Natural killer cell treated with Interleukin-12 subunit alpha and Interleukin-12 subunit beta and Interleukin-15 and Interleukin-18, amount 100 ng/mL, for 72 hours (primary cell): ENCODE data around the gene FOXO3. TPM values are rescaled to one million over a fixed set of nuclear protein-coding genes. Genes with fewer than 3 reads are reported as not detected.
"Not testable (repeated sequence)": the region's sequence is repeated elsewhere in the genome, so short reads cannot be mapped to it uniquely, and the experiment has no call there.

Source experiments
- ATAC-seq, 2 donors: fragments of 150-1000 bp; cut with Tn5 transposase in 1 of 2; sonication (Bioruptor Pico), chemical (Tn5 transposase) in 1 of 2; 2 replicates each; pipeline ENCODE4 v1.10.0; 2021
- DNase-seq: peaks from one replicate; pipeline ENCODE4 v3.0.0; 2022; ENCODE audit warnings: low spot score
- H3K27ac Mint-ChIP-seq, 2 donors: 1 replicate in 1 of 2; 2 replicates in 1 of 2; pipeline ENCODE4 v1.8.0; 2022; ENCODE audit warnings: mixed read lengths in 2 of 2, mild to moderate bottlenecking in 1 of 2, moderate library complexity in 1 of 2
- H3K27me3 Mint-ChIP-seq, 2 donors: 1 replicate in 1 of 2; 2 replicates in 1 of 2; pipeline ENCODE4 v1.8.0; 2022; ENCODE audit warnings: mixed read lengths in 2 of 2
- H3K36me3 Mint-ChIP-seq: one replicate; pipeline ENCODE4 v1.8.0; 2022; ENCODE audit warnings: mixed read lengths
- H3K4me1 Mint-ChIP-seq, 2 donors: 1 replicate in 1 of 2; 2 replicates in 1 of 2; pipeline ENCODE4 v1.8.0; 2022; ENCODE audit warnings: low read depth in 2 of 2, mixed read lengths in 2 of 2, mild to moderate bottlenecking in 1 of 2
- H3K4me3 Mint-ChIP-seq: one replicate; pipeline ENCODE4 v1.8.0; 2022; ENCODE audit warnings: mixed read lengths
- H3K9me3 Mint-ChIP-seq: 2 replicates; pipeline ENCODE4 v1.8.0; 2022; ENCODE audit warnings: mixed read lengths
- total RNA-seq, 2 donors: library from RNA; stranded (reverse); gene quantifications; one replicate each; pipeline ENCODE4 v1.2.3, GENCODE V29; 2022

FOXO3 gene
- total RNA-seq, 2 donors from 2014 or later: 17.8 to 20.6 TPM

DNA sequence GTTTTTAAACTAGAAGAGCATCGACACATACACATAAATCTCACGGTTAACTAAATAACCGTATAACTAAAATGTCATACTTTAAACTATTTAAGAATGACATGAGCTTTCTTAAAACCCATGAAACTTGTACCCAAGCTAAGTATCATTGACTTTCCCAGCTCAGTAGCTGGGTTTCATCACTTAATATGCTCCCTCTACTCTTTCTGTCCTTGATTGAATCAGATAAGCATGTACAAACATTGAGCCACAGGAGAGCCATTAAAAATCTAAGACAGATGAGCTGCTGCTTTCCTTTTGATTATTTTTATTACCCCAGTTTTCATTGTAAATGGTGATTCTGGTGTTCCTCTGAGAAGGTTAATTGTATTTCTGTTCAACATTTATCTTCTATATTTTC is 115.8 kb downstream of the FOXO3 start:
- Mint-ChIP-seq H3K4me1 (peaks cover 31 to 46% of the 10 kb centered on the region in 2 donors), H3K4me3 (no peak overlapping the region), H3K36me3 (peaks cover 6% of the 10 kb centered on the region), H3K27ac (peak overlapping the region in 1 of 2 donors; percentile 51), H3K27me3 (no peaks in the 10 kb centered on the region), H3K9me3 (no peaks in the 10 kb centered on the region)
- no peak for DNase-seq
- no peak for ATAC-seq

DNA sequence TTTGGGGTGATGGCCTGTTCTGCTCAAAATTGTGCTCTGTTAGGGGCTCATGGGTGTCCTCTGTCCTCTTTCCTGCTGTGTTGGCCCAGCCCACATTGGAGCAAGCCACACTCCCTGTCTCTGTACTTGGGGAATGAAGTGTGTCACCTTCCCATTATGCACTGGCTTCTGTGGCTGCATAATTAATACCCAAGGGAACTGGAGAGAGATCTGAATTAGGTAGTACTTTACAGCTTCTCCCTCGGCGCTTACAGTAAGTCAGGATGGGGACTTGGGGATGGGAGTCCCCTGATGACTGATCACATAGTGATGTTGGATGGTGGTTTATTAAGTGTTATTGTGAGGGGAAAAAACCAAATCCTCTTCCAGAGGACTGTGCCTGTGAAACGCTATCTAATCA is 116.6 kb downstream of the FOXO3 start:
- Mint-ChIP-seq H3K27ac (no peak overlapping the region), H3K36me3 (peaks cover 6% of the 10 kb centered on the region), H3K27me3 (no peaks in the 10 kb centered on the region), H3K4me3 (no peak overlapping the region), H3K4me1 (peaks cover 31 to 49% of the 10 kb centered on the region in 2 donors), H3K9me3 (no peaks in the 10 kb centered on the region)
- ATAC-seq (no peak), DNase-seq (no peak)

DNA sequence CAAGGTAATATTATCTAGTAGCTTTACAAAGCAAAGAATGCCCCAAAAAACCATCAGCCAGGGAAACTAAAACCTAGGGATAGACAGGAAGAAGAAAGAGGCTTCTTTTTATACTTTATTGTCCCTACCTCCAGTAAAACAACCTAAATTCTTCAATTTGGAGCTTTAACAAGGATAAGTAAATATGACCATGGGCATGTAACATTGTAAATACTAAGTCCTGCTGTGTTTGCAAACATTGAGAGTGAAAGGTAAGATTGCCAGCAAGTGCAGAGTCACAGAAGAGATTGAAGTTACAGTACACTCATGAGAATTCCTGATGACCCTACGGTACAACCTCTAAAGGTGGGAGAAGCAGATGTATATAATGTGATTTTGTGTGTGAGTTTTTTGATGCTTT is 117.2 kb downstream of the FOXO3 start:
- Mint-ChIP-seq H3K9me3 (no peaks in the 10 kb centered on the region), H3K4me1 (peaks cover 26 to 44% of the 10 kb centered on the region in 2 donors), H3K27ac (no peak overlapping the region), H3K27me3 (no peaks in the 10 kb centered on the region), H3K4me3 (no peak overlapping the region), H3K36me3 (peaks cover 6% of the 10 kb centered on the region)
- ATAC-seq (no peak), DNase-seq (no peak)

DNA sequence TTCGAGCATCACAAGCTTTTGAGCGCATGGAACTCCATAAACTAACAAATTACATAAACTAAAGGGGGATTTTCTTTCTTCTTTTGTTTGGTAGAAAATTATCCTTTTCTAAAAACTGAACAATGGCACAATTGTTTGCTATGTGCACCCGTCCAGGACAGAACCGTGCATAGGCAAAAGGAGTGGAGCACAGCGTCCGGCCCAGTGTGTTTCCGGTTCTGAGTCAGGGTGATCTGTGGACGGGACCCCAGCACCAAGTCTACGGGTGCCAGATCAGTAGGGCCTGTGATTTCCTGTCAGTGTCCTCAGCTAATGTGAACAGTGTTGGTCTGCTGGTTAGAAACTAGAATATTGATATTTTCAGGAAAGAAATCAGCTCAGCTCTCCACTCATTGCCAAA is 119.6 kb downstream of the FOXO3 start:
- peaks cover 27 to 38% of the 10 kb centered on the region in 2 donors for H3K4me1 Mint-ChIP-seq
- H3K9me3 Mint-ChIP-seq, H3K36me3 Mint-ChIP-seq, ATAC-seq, H3K4me3 Mint-ChIP-seq, DNase-seq, H3K27me3 Mint-ChIP-seq: not testable (repeated sequence)
- peak overlapping the region in 1 of 2 donors; percentile 27 for H3K27ac Mint-ChIP-seq

DNA sequence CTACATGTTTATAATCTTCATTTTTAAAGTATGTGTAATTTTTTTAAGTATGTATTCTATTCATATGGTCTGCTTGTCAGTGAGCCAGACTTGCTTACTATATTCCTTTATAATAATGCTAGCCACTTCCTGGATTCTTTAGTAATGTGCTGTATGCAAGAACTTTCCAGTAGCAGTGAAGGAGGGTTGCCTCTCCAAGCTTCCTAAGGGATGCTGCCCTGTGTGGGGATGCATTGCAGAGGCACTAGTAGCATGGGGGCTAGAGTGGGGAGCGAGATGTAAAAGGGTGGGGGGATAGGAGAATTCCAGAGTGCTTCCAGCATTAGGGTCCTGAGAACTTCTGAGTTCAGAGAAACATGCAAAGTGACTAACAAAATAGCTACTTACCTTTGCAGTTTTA is 121.0 kb downstream of the FOXO3 start:
- H3K4me3 Mint-ChIP-seq, H3K27me3 Mint-ChIP-seq, DNase-seq, ATAC-seq, H3K36me3 Mint-ChIP-seq, H3K9me3 Mint-ChIP-seq, H3K27ac Mint-ChIP-seq: not testable (repeated sequence)
- peaks cover 35 to 41% of the 10 kb centered on the region in 2 donors for H3K4me1 Mint-ChIP-seq

DNA sequence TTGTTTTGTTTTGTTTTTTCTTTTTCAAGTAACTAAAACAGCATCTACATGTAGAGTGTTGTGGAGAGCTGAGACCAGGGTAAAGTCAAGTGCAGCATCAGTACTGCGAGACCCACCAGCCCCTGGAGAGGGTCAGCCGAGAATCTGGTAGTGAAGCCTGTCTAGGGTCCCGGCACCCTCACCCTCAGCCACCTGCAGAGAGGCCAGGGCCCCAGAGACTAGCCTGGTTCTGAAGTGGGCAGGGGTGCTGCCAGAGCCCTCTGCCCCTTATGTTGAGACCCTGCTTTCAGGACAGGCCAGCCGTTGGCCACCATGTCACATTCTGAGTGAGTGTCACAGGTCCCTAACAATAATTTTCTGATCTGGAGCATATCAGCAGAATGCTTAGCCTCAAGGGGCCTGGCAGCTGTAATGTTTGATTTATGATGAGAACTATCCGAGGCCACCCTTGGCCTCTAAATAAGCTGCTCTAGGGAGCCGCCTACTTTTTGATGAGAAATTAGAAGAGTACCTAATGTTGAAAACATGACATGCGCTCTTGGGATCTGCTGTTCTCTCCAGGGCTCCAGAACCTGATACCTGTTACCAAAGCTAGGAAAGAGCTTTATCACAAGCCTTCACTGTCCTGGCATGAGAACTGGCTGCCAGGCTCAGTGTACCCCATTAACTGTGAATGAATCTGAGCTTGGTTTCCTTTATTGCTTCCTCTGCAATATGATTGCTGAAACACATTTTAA is 121.8 kb downstream of the FOXO3 start:
- H3K4me1 Mint-ChIP-seq: peaks cover 31 to 36% of the 10 kb centered on the region in 2 donors
- not testable (repeated sequence) for DNase-seq, H3K27ac Mint-ChIP-seq, ATAC-seq, H3K4me3 Mint-ChIP-seq, H3K36me3 Mint-ChIP-seq, H3K9me3 Mint-ChIP-seq, H3K27me3 Mint-ChIP-seq

DNA sequence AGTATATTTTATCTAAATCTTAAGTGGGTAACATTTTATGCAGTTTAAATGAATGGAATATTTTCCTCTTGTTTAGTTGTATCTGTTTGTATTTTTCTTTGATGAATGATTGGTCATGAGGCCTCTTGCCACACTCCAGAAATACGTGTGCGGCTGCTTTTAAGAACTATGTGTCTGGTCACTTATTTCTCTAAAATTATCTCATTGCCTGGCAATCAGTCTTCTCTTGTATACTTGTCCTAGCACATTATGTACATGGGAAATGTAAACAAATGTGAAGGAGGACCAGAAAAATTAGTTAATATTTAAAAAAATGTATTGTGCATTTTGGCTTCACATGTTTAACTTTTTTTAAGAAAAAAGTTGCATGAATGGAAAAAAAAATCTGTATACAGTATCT is 123.3 kb downstream of the FOXO3 start:
- ATAC-seq: not testable (repeated sequence)

DNA sequence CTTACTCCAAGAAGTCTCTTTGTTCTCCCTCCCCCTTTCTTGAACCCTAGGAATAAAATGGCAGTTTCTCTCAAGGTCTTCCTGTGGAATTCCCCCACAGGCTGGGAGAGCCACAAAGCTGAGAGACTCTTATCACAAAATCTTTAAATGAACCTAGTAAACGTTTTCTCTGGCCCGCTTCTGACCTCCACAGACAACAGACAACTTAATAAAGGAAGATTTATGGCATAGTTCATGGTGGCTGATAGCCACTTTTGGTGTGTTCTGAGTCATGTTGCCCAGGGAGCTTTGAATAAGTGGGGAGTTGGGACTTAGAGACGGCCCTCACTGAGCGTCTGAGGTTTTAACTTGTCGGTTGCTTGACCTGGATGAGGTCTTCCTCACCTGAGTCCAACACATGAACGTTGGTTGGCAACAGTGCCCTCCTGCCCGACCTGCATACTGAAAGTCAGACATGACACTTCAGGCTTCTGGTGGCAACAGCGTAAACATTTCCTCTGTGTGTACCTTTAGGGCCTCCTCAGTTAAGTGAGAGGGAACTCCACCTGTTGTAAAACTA is 124.1 kb downstream of the FOXO3 start:
- DNase-seq: no peak
- Mint-ChIP-seq H3K4me1 (peaks cover 25 to 35% of the 10 kb centered on the region in 2 donors), H3K27me3 (no peaks in the 10 kb centered on the region), H3K4me3 (no peak overlapping the region), H3K27ac (peak overlapping the region in 1 of 2 donors; percentile 74), H3K9me3 (no peaks in the 10 kb centered on the region), H3K36me3 (peaks cover 6% of the 10 kb centered on the region)
- peak; percentile 40 to 59 for ATAC-seq

More for the DNA sequence above, 123.3 kb downstream of the FOXO3 start:
- peaks cover 25 to 35% of the 10 kb centered on the region in 2 donors for H3K4me1 Mint-ChIP-seq
- not testable (repeated sequence) for H3K36me3 Mint-ChIP-seq, H3K9me3 Mint-ChIP-seq, H3K4me3 Mint-ChIP-seq, H3K27ac Mint-ChIP-seq, DNase-seq, H3K27me3 Mint-ChIP-seq

DNA sequence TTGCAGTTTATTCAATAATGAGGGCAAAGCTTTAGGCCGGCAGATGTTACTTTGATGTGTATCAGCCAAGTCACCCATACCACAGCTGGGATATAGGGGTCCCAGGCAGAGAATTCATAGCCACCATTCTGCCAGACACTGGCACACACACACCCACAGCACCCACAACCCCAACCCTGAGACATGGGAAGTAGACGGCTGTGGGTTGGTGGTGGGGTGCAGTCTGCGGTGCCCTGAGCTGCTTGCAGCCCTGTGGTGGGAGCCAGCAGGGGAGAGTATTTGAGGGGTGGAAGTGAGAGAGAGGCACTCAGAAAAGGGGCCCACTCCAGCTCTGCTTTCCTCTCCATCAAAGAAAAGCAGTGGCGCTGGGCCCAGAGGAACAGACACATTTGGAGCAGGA is 125.3 kb downstream of the FOXO3 start:
- Mint-ChIP-seq H3K27ac (peak overlapping the region; percentile 73 to 83), H3K4me3 (no peak overlapping the region), H3K9me3 (no peaks in the 10 kb centered on the region), H3K4me1 (peaks cover 27 to 35% of the 10 kb centered on the region in 2 donors), H3K27me3 (no peaks in the 10 kb centered on the region), H3K36me3 (no peaks in the 10 kb centered on the region)
- ATAC-seq: peak in 1 of 2 donors; percentile 50
- DNase-seq: no peak

DNA sequence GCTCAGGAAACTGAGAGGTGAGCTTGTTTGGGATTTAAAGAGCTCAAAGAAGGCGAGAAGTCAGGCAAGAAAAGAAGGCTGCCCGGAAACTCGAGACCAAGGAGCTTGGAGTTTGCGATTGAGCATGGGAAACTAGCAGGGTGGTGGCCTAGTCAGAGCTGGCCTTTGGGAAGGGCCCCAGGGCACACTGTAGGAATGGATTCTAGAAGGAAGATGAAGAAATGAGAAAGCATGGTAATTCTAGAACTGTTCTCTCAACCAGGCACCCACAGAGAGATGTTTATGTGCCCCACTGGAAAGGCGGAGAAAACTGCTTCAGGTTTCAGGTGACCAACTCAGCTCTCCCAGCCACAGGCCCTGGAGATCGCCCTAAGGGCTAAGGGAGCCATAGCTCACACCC is 126.2 kb downstream of the FOXO3 start:
- H3K27me3 Mint-ChIP-seq: no peaks in the 10 kb centered on the region
- no peaks in the 10 kb centered on the region for H3K9me3 Mint-ChIP-seq
- H3K27ac Mint-ChIP-seq: peak overlapping the region in 1 of 2 donors; percentile 17
- no peak for ATAC-seq
- H3K4me3 Mint-ChIP-seq: no peak overlapping the region
- H3K4me1 Mint-ChIP-seq: peaks cover 30 to 33% of the 10 kb centered on the region in 2 donors
- no peak for DNase-seq
- no peaks in the 10 kb centered on the region for H3K36me3 Mint-ChIP-seq

DNA sequence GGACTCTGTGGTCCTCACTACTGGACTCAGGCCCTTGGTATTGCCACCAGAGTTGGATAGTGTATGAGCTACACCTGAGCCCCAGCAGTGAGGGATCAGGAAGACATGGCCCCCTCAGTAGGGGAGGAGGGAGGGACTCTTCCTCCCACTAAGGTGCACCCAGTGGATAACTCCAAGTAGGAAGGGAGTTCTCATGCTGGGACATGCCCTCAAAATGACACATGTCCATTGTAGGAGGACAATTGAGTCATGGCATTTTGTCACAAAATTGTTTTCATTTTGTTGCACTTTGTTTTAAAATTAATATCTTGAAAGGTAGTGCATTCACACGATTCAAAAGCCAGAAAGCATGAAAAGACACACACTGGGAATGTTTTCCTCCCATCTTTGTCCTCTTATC is 127.2 kb downstream of the FOXO3 start:
- Mint-ChIP-seq H3K27ac (no peak overlapping the region), H3K27me3 (no peaks in the 10 kb centered on the region), H3K4me3 (no peak overlapping the region), H3K36me3 (no peaks in the 10 kb centered on the region), H3K9me3 (no peaks in the 10 kb centered on the region), H3K4me1 (peaks cover 30 to 33% of the 10 kb centered on the region in 2 donors)
- no peak for DNase-seq
- ATAC-seq: no peak

DNA sequence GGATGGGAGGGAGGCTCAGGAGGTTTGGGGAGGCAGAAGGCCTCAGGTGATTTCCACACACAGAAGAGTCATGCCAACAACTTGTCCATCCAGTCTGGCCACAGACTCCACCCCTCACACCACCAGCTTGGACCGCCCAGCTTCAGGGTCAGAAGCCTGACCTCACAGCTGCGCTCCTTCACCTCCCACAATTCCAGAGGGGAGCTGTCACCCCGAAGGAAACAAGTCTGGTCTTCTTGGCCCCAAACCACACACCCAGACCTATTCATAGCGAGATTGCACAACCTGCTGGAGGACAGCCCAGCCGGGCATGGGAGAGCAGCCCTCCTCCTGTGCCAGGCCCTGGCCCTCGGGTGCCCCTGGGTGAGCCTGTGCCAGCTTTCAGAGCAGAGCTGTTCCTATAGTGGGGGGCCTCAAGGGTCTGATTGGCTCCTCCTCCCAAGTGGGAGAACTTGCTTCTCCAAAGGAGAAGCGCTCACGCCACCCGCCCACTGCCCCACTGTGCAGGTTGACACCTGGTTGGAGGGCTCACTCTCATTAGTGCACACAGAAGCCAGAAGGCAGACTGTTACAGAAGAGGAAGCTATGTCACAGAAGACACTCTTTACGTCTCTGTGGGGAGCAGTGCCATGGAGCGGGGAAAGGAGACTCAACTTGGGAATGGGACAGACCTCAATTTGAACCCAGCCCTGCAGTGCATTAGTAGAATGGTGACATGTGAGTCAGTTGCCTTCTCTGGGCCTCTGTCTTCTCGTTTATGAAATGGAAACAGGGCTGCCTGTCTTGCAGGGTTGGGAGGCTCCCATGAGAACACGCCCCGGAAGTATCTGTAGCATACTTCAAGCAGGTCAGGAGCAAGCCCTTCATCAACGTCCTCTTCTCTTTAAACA is 128.8 kb downstream of the FOXO3 start:
- no peak overlapping the region for H3K4me3 Mint-ChIP-seq
- ATAC-seq: no peak
- DNase-seq: no peak
- H3K27ac Mint-ChIP-seq: no peak overlapping the region
- H3K36me3 Mint-ChIP-seq: no peaks in the 10 kb centered on the region
- H3K4me1 Mint-ChIP-seq: peaks cover 28 to 35% of the 10 kb centered on the region in 2 donors
- H3K9me3 Mint-ChIP-seq: no peaks in the 10 kb centered on the region
- H3K27me3 Mint-ChIP-seq: no peaks in the 10 kb centered on the region

DNA sequence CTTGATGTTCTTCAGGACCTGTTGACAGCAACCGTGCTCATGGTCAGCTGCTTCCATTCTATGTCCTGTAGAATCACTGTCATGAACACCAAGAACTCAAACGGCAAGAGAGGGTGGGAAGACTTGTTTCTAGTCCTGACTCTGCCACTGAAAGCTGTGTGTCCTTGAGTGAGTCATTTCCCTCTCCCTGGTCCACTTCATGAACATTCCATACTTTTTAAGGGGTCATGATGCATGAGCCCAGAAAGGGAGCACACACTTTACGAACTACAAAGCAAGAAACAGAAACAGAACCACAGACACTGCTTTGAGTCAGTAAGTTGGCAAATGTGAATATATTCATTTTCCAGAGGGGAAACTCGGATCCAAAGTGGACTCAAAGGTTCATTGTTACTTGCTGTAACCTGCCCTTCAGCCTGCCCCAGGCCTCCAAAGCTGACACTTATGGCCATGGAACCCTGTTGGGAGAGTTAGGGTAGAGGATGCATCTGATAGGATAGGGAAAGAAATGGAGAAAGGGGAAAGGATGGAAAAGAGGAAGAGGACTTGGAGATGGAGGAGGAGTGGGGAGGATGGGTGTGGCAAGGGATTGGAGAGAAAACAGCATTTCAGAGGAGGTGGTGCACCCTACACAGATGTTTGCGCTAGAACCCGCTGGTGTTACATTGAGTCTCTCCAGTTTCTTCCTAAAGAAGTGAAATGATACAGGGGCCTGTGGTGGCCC is 129.8 kb downstream of the FOXO3 start:
- no peak for DNase-seq
- Mint-ChIP-seq H3K9me3 (no peaks in the 10 kb centered on the region), H3K27ac (peak overlapping the region in 1 of 2 donors; percentile 69), H3K36me3 (no peaks in the 10 kb centered on the region), H3K4me3 (no peak overlapping the region), H3K27me3 (no peaks in the 10 kb centered on the region), H3K4me1 (peaks cover 18 to 29% of the 10 kb centered on the region in 2 donors)
- no peak for ATAC-seq
